ENCODE results near the gene GNPDA2.

DNA sequence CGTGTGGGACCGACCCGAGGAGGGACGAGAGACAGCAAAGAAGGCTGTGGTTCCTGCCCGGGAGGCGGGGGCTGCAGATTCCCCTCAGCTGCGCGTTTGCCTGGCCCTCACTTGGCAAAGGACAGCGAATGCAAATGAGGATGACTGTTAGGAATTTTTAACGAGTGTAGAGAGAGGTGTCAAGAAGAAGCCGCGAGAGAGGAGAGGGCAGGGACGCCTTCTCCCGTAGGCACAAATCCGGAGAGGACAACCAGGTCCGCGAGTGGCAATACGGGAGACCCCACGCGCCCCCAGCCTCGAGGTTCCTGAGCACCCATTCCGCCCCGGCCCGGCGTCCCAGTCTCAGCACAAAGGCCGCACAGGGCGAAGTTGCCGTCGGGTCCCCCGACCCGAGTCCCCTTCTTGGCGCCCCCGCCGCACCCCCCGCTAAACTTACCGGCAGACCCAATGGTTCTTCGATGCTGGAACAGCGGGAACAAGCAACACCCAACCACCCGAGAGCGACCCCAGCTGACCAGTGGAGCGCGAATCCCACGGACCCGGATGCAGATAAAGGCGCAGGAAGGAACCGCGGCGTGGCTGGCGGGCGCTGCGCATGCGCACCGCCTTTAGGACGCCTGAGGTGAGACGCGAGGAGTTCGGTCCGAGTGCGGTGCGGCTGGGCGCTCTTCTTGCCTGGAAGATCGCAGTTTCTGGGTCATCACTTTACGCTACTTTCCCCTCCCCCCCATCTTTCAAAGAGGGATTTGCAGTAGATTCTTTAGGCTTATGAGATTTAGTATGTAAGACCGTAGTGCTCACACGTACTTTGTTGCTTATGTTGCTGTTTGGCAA lies at the start of gene GNPDA2:
- TF ChIP-seq YY1 (IDR thresholded peaks at IDR 0.05; ENCODE audit: insufficient read depth, insufficient read length), result no peak
- no peak for TF ChIP-seq ZNF274 (IDR thresholded peaks at IDR 0.05; ENCODE audit: low read depth, low read length)

Measured in NT2/D1 (cell line).